VCaP (cell line): ENCODE data around the gene GRAMD1B.

Experiments used
- H3K27ac ChIP-seq: fragments of 450-650 bp; 2 replicates; pipeline ENCODE4 v1.5.1; 2017
- CTCF ChIP-seq: fragments of 450-650 bp; conservative IDR thresholded peaks from 2 replicates; pipeline ENCODE4 v1.5.1; 2017; ENCODE audit warnings: mild to moderate bottlenecking, moderate library complexity

The GRAMD1B gene

GRCh38 chr11:123581651-123582399, 151.8 kb downstream of the GRAMD1B start:
- no peak for TF ChIP-seq CTCF
- H3K27ac ChIP-seq = no peak overlapping the region

- TF ChIP-seq CTCF = no peak
- H3K27ac ChIP-seq = no peak overlapping the region
These were observed 153.0 kb downstream of the GRAMD1B start for GRCh38 chr11:123582992-123583504.

- no peak for TF ChIP-seq CTCF
- no peak overlapping the region for H3K27ac ChIP-seq
These were observed 154.1 kb downstream of the GRAMD1B start for GRCh38 chr11:123584186-123584585.

GRCh38 chr11:123584737-123585136, 154.7 kb downstream of the GRAMD1B start:
- no peak for TF ChIP-seq CTCF
- H3K27ac ChIP-seq = peak overlapping the region; percentile 78; the same call in 1 of the 2 replicates

GRCh38 chr11:123585206-123585605, 155.1 kb downstream of the GRAMD1B start:
- peak overlapping the region; percentile 78 for H3K27ac ChIP-seq
- no peak for TF ChIP-seq CTCF

GRCh38 chr11:123585706-123586105, 155.6 kb downstream of the GRAMD1B start:
- H3K27ac ChIP-seq = peak overlapping the region; percentile 78
- no peak for TF ChIP-seq CTCF

- no peak for TF ChIP-seq CTCF
- H3K27ac ChIP-seq = peak overlapping the region; percentile 78; the same call in 1 of the 2 replicates
These were observed 156.5 kb downstream of the GRAMD1B start for GRCh38 chr11:123586568-123586967.
